A204.1 (cell line): ENCODE results near the gene TRMT11.
"Not testable (repeated sequence)": the region's sequence is repeated elsewhere in the genome, so short reads cannot be mapped to it uniquely, and the experiment has no call there.

ENCODE experiments used
- FAIRE-seq: peaks from 2 replicates; lab custom pipeline; 2012; peaks lifted over from hg19 to GRCh38; lab: Jason Lieb, UNC

TRMT11 gene

GRCh38 chr6:126047648-126048047 lies 61.3 kb downstream of the TRMT11 start:
- FAIRE-seq, result no peak

- FAIRE-seq, result no peak
Observed at GRCh38 chr6:126048635-126049034, 62.3 kb downstream of the TRMT11 start.

GRCh38 chr6:126050795-126051194 lies 64.5 kb downstream of the TRMT11 start:
- FAIRE-seq, result no peak

- FAIRE-seq, result no peak
Observed at GRCh38 chr6:126051791-126052190, 65.5 kb downstream of the TRMT11 start.

GRCh38 chr6:126052485-126052884 lies 66.1 kb downstream of the TRMT11 start:
- FAIRE-seq, result no peak

GRCh38 chr6:126054258-126054702 lies 67.9 kb downstream of the TRMT11 start:
- no peak for FAIRE-seq

- no peak for FAIRE-seq
Observed at GRCh38 chr6:126054802-126055201, 68.5 kb downstream of the TRMT11 start.

GRCh38 chr6:126055449-126055848 lies 69.1 kb downstream of the TRMT11 start:
- FAIRE-seq, result no peak

GRCh38 chr6:126056355-126057004 lies 70.1 kb downstream of the TRMT11 start:
- no peak for FAIRE-seq

- not testable (repeated sequence) for FAIRE-seq
Observed at GRCh38 chr6:126058085-126058484, 71.7 kb downstream of the TRMT11 start.

- no peak for FAIRE-seq
Observed at GRCh38 chr6:126060400-126060799, 74.1 kb downstream of the TRMT11 start.

GRCh38 chr6:126063512-126064146 lies 77.3 kb downstream of the TRMT11 start:
- FAIRE-seq, result no peak

- FAIRE-seq, result no peak
Observed at GRCh38 chr6:126064257-126064747, 78.0 kb downstream of the TRMT11 start.

GRCh38 chr6:126064748-126065401 lies 78.5 kb downstream of the TRMT11 start:
- no peak for FAIRE-seq

GRCh38 chr6:126066053-126067048 lies 80.0 kb downstream of the TRMT11 start:
- FAIRE-seq, result no peak

GRCh38 chr6:126067073-126067472 lies 80.7 kb downstream of the TRMT11 start:
- FAIRE-seq, result no peak

- no peak for FAIRE-seq
Observed at GRCh38 chr6:126069449-126069848, 83.1 kb downstream of the TRMT11 start.

- FAIRE-seq, result no peak
Observed at GRCh38 chr6:126071000-126071647, 84.8 kb downstream of the TRMT11 start.

- no peak for FAIRE-seq
Observed at GRCh38 chr6:126072172-126072571, 85.8 kb downstream of the TRMT11 start.

GRCh38 chr6:126072834-126073233 lies 86.5 kb downstream of the TRMT11 start:
- FAIRE-seq, result no peak

GRCh38 chr6:126075335-126076071 lies 89.2 kb downstream of the TRMT11 start:
- no peak for FAIRE-seq
